HG03521 (cell line): ENCODE measurements around the gene ZNF324.
"Not testable (repeated sequence)": the region's sequence is repeated elsewhere in the genome, so short reads cannot be mapped to it uniquely, and the experiment has no call there.

ENCODE experiments used
- ATAC-seq: cut with Tn5 transposase; IDR thresholded peaks from one replicate; pipeline ENCODE4 v1.9.1; 2021; ENCODE audit warnings: mild to moderate bottlenecking, moderate library complexity; ENCODE audit not compliant: unreplicated experiment

ZNF324 gene

DNA sequence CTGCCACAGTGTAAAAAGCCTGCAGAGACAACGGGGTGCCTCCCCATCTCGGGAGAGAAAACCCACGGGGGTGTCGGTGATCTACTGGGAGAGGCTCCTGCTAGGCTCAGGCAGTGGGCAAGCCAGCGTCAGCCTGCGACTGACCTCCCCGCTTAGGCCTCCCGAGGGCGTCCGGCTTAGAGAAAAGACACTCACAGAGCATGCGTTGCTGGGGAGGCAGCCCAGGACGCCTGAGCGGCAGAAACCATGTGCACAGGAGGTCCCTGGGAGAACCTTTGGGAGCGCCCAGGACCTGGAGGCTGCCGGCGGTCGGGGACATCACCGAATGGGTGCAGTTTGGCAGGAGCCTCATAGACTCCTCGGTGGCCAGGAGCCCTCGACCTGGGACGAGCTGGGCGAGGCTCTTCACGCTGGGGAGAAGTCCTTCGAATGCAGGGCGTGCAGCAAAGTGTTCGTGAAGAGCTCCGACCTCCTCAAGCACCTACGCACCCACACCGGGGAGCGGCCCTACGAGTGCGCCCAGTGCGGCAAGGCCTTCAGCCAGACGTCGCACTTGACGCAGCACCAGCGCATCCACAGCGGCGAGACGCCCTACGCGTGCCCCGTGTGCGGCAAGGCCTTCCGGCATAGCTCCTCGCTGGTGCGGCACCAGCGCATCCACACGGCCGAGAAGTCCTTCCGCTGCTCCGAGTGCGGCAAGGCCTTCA, 4.1 kb downstream of the ZNF324 start:
- not testable (repeated sequence) for ATAC-seq

- ATAC-seq = no peak
These were observed 4.9 kb downstream of the ZNF324 start for GRCh38 chr19:58471736-58472135.

GRCh38 chr19:58473775-58474174, 6.9 kb downstream of the ZNF324 start:
- ATAC-seq = no peak

DNA sequence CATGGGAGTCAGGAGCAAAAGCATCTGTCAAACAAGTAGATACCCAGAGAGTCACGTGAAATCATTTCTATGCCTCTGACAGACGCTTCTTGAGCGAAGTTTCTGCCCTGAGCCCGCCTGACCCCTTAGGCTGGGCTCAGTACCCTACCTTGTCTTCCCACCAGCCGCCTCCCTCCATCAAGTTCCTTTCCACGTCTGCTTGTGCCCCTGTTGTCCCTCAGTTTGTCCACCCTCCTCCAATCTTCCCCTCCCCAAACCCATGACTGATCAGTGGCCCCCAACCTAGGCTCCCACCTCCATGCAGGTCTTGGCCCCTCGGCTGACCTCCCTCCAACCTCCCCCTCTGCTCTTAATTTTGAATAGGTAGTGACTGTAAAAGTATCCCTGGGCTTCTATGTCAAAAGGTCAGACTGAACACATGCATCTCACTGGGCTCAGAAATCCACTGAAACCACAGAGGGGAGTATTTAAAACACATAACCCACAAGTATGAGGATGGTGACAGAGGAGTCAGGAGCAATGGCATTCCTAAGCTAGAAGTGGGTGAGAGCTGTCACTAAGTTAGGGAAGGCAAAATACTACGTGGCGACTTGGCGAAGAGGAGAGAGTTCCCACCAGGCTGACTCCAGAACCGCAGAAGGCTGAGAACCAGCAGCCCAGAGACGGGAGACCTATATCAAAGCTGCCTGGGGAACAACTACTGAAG, 7.6 kb downstream of the ZNF324 start:
- ATAC-seq = no peak

DNA sequence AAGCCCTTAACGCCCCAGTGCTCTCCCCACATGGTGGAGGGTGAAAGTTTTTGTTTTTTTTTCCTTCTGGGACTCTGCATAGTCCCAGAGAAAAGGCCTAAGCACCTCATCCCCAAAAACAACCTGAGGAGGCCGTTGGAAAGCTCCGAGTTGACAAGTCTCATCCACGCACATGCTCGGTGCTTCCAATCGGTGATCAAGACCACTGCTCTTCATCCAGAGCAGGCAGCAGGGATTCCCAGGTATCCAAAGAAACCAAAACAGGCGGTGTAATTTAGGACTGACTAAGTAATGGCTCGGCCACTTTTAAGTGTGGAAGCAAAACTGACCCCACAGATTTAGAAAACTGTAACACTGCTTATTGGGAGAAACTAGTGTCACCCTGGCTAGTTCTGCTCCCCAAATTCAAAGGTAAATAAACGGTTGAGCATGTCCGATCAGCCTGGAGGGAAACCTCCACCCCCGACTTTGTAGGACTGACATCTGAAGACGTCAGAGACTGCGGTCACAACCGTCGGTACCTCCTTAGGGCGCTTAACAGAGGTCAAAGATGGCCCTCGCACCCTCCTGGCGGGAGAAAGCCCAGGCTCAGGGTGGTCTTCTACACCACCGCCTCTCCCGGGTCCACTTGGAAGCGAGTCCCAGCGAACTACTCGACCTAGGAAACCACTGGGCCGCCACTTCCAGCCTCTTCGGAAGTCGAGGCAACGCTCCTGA, 8.3 kb downstream of the ZNF324 start:
- peak; percentile 2 for ATAC-seq

GRCh38 chr19:58475714-58476497, 9.0 kb downstream of the ZNF324 start, which contains the start of gene ZNF446:
ZNF446 (plus strand) TSS chr19:58476352; CDS start chr19:58477219, 867 bp downstream.
- ATAC-seq = peak; percentile 76

DNA sequence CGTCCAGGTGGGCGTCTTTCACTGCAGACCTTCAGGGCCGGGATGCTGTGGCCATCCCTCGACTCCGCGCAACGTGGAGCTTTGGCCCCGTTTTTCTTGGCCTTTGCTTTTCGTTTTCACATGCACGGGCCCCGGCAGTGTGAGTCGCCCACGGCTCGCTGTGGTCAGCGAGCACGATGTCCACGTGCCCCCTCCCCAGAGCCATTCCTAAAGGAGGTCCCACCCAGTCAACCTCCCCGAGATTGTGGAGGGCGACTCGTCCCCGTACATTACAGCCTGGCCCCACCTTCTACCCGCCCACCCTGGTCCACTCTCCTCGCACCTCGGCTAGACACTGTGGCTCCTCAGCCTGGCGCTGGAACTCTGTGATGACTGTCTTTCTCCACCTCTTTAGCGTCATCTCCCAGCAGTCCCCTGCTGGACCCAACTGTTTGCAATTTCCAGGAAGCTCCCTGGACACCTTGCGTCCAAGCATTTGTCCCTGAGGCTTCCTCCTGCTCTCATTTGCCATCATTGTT, 9.7 kb downstream of the ZNF324 start:
- peak; percentile 3 for ATAC-seq

- ATAC-seq = no peak
These were observed 10.2 kb downstream of the ZNF324 start for GRCh38 chr19:58477130-58477529.

GRCh38 chr19:58477871-58478270, 11.0 kb downstream of the ZNF324 start:
- ATAC-seq = no peak

DNA sequence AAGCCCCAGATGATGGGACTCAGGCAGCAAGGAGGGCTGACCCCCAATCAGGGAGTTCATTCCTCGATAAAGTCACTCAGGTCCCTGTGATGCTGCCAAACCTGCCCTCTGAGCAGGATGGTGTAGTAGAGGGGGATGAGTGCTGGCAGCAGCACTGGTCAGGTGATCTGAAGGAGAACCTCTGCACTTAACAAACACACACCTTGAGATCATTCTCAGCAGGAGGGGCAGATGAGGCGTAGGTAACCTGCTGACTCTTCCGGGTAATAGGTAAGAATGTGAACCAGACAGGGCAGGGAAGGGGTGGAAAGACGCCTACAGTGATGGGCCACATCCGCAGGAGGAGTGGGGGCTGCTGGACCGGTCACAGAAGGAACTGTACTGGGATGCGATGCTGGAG, 12.4 kb downstream of the ZNF324 start:
- no peak for ATAC-seq

- ATAC-seq = no peak
These were observed 13.0 kb downstream of the ZNF324 start for GRCh38 chr19:58479736-58480480.

DNA sequence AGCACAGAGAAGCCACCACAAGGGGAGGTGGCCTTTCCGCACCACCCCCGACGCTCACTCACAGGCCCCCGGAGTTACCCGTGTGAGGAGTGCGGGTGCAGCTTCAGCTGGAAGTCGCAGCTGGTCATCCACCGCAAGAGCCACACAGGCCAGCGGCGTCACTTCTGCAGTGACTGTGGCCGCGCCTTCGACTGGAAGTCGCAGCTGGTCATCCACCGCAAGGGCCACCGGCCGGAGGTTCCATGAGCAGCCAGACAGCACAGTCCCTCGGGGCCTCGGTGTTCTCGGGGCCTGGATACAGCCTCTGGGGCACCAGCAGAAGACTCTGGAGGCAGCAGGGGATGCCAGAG, 13.6 kb downstream of the ZNF324 start:
- no peak for ATAC-seq

DNA sequence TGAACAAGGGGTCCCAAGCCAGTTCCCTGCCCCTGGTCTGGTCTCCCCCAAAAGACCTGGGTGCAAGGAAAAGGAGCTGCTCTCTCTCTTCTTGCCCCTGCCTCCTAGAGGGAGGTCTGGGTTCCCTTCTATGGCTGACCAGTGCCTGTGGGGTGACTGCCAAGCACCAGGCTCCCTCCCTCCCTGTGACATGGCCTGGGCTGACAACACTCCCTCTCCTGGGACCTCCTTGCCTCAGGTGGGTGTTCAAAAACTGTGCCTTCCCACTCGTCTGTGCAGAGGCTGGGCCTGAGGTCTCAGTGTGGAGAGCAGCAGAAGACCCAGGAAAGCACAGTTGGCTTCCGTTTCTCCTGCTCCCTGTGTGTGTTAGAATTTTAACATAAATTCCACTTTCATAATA, 14.0 kb downstream of the ZNF324 start:
- no peak for ATAC-seq

DNA sequence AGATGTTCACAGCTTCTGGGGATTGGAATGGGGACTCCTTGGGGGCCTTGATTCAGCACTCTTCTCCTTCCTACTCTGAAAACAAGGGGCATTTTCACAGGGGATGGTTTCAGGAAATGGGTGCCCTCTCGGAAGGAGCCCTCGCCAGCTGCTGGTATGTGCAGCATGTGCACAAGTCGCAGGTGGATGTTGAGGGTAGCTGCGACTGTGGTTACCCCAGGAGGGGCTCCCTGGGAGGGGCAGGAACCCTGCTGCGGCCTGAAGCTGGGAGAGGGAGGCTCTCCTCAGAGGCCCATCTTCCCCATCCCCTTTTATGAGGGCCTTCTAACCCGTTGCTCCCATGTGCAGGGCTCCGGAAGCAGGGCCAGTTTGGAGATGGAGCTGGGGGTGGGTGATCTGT, 15.5 kb downstream of the ZNF324 start:
- ATAC-seq = no peak

DNA sequence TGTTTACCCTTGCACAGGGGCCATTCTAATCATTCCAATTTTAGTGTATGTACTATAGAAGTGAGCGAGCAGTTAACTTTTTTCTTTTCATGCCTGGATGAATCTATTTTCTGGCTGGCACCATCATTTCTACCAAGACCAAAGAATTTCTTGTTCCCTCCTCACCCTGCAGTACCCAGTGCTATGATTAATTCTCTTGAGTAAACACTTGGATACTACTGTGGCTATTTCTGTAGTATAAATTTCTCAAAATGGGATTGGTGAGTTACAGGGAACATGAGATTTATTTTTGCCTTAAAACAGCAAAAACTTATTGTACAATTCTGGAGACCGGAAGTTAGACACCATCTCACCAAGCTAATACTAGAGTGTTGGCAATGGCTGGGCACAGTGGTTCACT, 16.9 kb downstream of the ZNF324 start:
- no peak for ATAC-seq

GRCh38 chr19:58484349-58484748, 17.5 kb downstream of the ZNF324 start:
- not testable (repeated sequence) for ATAC-seq

- ATAC-seq = no peak
These were observed 24.5 kb downstream of the ZNF324 start for GRCh38 chr19:58491393-58491792.

DNA sequence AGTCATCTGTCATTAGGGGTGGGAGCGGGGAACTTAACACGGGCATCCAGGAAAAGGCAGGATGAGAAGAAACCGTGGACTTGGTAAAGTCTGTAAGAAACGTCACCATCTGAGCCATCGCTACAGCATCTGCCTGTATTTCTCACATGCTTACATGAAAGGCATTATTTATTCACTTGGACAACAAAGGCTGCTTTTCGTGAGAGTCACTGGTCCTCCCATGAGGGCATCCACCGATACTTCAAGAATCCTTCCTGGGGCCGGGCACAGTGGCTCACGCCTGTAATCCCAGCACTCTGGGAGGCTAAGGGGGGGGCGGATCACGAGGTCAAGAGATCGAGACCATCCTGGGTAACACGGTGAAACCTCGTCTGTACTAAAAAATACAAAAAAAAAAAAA, 25.4 kb downstream of the ZNF324 start:
- ATAC-seq = no peak

GRCh38 chr19:58497634-58498170, 30.8 kb downstream of the ZNF324 start:
- ATAC-seq = no peak
